Gastrocnemius medialis (tissue), 4 donors: ENCODE results near the gene CHMP5.

Source experiments
- POLR2A ChIP-seq, 2 donors: fragments of 450-650 bp; IDR thresholded peaks; one replicate each; pipeline ENCODE4 v1.6.1; 2017; ENCODE audit warnings: antibody characterized with exemption in 2 of 2, mild to moderate bottlenecking in 2 of 2, moderate library complexity in 2 of 2
- TF ChIP-seq, protein P1 (sequence below), 5 experiments: fragments of 450-650 bp in 3 of 5; fragments of 200-600 bp in 2 of 5; sonication (generic) in 2 of 5; IDR thresholded peaks in 4 of 5; conservative IDR thresholded peaks in 1 of 5; 1 replicate in 4 of 5; 2 replicates in 1 of 5; pipeline ENCODE4 v1.5.1; 2016 to 2019; ENCODE audit warnings: antibody characterized with exemption in 5 of 5, mild to moderate bottlenecking in 3 of 5, moderate library complexity in 3 of 5

DNA sequence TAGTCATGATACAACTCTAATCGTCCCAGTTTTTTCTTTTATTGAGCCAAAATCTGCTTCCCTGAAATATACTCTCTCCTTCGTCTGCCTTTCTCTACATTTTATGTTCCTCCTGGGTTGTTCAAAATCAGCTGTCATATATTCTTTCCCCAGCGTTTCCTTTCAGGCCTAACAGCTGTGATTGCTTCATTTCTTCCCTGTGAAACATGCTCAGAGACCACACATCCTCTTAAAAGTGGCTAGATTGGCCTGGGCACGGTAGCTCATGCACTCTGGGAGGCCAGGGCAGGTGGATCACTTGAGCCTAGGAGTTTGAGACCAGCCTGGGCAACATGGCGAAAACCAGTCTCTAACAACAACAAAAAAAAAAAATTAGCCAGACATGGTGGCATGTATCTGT lies 50.5 kb downstream of the CHMP5 start:
- TF ChIP-seq, protein P1, sequence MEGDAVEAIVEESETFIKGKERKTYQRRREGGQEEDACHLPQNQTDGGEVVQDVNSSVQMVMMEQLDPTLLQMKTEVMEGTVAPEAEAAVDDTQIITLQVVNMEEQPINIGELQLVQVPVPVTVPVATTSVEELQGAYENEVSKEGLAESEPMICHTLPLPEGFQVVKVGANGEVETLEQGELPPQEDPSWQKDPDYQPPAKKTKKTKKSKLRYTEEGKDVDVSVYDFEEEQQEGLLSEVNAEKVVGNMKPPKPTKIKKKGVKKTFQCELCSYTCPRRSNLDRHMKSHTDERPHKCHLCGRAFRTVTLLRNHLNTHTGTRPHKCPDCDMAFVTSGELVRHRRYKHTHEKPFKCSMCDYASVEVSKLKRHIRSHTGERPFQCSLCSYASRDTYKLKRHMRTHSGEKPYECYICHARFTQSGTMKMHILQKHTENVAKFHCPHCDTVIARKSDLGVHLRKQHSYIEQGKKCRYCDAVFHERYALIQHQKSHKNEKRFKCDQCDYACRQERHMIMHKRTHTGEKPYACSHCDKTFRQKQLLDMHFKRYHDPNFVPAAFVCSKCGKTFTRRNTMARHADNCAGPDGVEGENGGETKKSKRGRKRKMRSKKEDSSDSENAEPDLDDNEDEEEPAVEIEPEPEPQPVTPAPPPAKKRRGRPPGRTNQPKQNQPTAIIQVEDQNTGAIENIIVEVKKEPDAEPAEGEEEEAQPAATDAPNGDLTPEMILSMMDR (IDR thresholded peaks at IDR 0.05 in 4 of 5, conservative IDR thresholded peaks at IDR 0.05 in 1 of 5): no peak
- TF ChIP-seq POLR2A (IDR thresholded peaks at IDR 0.05): no peak
